ENCODE results near the gene ABHD16A.

ABHD16A gene

GRCh38 chr6:31732029-31732428 lies 28.9 kb upstream of the ABHD16A start:
- no peak for DNase-seq (ENCODE audit: low read depth in 1 of 2, low spot score in 1 of 2)

DNA sequence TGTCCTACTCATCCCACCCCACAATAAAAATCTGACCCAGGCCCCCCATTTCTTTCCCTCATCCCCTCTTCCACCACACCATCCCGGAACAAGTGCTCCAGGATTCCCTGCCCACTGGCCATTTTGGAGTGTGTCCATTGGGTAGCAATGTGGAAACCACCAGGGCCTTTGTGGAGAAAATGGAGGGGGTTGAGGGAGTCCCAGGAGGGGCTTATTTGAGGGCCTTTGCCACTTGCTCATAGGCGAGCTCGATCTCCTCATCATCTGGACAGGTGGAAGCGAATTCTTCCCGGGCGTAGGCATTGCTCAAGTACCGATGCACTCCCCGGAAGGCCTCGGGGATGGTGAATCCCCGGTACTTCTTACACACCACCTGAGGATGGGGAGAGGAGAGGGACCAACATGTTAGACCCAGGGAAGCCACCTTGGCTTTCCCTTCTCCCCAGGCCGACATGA lies 27.5 kb upstream of the ABHD16A start:
- no peak for DNase-seq (ENCODE audit: low read depth in 1 of 2, low spot score in 1 of 2)

GRCh38 chr6:31729979-31730630 lies 27.0 kb upstream of the ABHD16A start:
- DNase-seq (ENCODE audit: low read depth in 1 of 2, low spot score in 1 of 2), result peak in 1 of 2 donors; percentile 47

- peak; percentile 60 to 61 for DNase-seq (ENCODE audit: low read depth in 1 of 2, low spot score in 1 of 2)
These were observed 26.4 kb upstream of the ABHD16A start for GRCh38 chr6:31729515-31729978.

GRCh38 chr6:31728767-31729514 lies 25.8 kb upstream of the ABHD16A start, which contains the start of gene DDAH2:
TSS of gene DDAH2 (minus strand) at chr6:31729299. CDS start at chr6:31729161, 138 bp downstream.
- no peak for DNase-seq (ENCODE audit: low read depth in 1 of 2, low spot score in 1 of 2)

- DNase-seq (ENCODE audit: low read depth in 1 of 2, low spot score in 1 of 2), result no peak
These were observed 24.9 kb upstream of the ABHD16A start for GRCh38 chr6:31727717-31728671.

- DNase-seq (ENCODE audit: low read depth in 1 of 2, low spot score in 1 of 2), result no peak
These were observed 24.1 kb upstream of the ABHD16A start for GRCh38 chr6:31727034-31727716.

DNA sequence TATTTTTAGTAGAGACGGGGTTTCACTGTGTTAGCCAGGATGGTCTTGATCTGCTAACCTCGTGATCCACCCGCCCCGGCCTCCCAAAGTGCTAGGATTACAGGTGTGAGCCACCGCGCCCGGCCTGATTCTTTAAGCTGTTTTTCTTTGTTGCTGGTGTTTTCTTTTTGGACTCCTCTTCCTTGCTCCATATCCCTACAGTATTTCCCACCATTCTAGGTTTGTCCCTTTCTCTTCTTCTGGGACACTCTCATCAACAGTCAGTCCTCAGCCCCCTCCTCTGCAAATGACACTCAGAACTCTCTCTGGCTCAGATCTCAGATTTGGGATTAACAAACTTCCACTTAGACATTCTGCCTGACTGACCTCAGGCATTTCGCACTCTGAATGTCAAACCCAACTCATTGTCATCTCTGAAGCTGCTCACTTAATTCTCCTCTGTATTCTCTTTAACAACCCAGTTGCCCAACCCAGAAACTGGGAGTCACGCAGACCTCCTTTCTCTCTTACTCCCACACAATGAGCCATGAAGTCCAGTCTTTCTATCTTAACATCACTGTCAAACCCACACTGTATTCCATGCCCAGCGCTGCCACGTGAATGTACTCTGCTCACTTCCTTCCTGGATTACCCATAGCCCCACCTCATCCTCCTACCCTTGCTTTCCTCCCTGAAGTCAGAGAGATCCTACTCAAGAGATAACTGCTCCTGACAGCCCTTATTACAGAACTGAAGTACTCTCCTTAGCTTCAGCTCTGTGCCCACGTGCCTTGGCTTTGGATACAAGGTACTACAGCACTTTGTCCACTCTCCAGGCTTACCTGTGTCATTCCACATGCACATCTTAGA lies 22.6 kb upstream of the ABHD16A start:
- no peak for DNase-seq (ENCODE audit: low read depth in 1 of 2, low spot score in 1 of 2)

DNA sequence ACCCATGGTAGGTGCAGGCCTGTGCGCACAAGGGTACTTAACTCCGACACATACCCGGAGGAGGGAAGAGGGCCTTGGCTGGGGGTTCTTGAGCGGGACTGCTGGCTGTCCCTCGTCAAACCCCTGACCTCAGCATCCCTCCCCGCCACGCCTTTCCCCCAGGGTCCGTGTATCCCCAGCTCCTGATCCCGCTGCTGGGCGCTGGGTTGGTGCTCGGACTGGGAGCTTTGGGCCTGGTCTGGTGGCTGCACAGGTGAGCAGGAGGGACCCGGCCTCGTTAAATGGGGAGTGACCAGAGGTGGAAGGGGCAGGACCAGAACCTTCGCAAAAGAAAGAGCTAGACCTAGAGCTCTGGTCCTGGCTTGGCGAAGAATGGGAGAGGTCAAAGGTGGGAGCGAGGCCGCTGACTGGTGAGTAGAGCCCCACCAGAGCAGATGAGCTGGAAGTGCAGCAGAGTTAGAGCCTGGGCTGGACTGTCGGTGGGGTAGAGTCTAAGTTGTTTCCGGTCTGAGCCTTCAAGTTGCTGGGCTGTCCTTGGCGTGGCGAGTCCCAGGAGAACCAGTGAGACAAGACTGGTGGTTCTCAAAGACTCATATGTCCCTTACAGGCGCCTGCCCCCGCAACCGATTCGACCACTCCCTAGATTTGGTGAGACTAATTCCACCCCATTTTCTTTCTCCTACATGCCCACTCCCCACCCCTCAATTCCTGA lies 21.0 kb upstream of the ABHD16A start:
- no peak for DNase-seq (ENCODE audit: low read depth in 1 of 2, low spot score in 1 of 2)

DNA sequence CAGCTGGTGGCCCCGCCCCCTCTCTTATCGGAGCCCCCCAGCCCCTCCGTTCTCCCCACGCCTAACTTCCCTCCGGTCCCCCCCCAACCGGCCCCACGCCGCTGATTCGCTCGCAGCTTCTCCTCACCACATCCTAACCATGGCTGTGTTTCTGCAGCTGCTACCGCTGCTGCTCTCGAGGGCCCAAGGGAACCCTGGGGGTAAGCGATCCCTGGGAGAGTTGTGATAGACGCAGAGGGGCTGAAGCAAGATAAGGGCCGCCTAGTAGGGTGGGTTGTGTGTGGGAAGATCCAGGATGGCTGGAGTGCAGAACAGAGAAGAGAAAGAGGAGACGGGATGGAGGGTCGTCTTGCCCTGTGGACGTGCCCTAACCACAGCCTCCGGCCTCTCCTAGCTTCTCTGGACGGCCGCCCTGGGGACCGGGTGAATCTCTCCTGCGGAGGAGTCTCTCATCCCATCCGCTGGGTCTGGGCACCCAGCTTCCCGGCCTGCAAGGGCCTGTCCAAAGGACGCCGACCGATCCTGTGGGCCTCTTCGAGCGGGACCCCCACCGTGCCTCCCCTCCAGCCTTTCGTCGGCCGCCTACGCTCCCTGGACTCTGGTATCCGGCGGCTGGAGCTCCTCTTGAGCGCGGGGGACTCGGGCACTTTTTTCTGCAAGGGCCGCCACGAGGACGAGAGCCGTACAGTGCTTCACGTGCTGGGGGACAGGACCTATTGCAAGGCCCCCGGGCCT lies 20.3 kb upstream of the ABHD16A start, which contains the start of gene MPIG6B:
Gene MPIG6B (plus strand): TSS at position 129 of the 735 bp plus-strand sequence. CDS start 11 bp downstream, at position 140.
- no peak for DNase-seq (ENCODE audit: low read depth in 1 of 2, low spot score in 1 of 2)

GRCh38 chr6:31722173-31722572 lies 19.0 kb upstream of the ABHD16A start:
- DNase-seq (ENCODE audit: low read depth in 1 of 2, low spot score in 1 of 2), result no peak

DNA sequence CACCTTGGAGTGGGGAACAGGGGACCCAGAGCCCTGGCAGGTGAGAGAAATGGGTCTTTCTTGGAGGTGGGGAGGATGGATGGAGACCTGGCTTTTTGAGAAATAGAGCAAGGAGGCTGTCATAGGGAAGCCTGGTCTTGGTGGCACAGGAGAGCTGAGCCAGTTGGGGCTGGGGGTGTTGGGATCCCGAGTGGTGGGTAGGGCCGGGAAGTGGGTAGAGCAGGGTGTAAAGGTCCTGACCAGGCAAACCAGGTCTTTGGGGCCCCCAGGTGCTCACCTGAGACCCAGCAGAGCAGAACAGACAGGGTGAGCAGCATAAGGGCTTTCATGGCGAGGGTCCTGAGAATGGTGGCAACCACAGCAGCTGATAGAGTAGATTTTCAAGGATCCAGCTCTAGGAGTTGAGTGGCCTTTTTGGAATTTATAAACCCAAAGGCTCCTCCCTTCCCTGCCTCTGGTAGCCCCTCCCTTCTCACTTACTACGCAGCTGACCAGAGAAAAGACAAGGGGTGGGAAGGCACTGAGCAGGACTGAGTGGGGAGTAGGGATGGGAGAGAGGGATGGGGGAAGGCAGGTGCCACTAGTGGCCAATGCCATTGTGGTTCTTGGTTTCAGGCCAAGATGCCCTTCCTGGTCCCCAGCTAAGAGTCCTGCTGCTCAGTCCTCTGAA lies 18.4 kb upstream of the ABHD16A start, which contains the start of gene LY6G6C:
Gene LY6G6C (minus strand): TSS at position 396 of the 670 bp plus-strand sequence. CDS start 67 bp downstream, at position 329.
- DNase-seq (ENCODE audit: low read depth in 1 of 2, low spot score in 1 of 2), result no peak

- DNase-seq (ENCODE audit: low read depth in 1 of 2, low spot score in 1 of 2), result no peak
These were observed 17.2 kb upstream of the ABHD16A start for GRCh38 chr6:31720196-31720770.

- no peak for DNase-seq (ENCODE audit: low read depth in 1 of 2, low spot score in 1 of 2)
These were observed 15.9 kb upstream of the ABHD16A start for GRCh38 chr6:31719001-31719400.

DNA sequence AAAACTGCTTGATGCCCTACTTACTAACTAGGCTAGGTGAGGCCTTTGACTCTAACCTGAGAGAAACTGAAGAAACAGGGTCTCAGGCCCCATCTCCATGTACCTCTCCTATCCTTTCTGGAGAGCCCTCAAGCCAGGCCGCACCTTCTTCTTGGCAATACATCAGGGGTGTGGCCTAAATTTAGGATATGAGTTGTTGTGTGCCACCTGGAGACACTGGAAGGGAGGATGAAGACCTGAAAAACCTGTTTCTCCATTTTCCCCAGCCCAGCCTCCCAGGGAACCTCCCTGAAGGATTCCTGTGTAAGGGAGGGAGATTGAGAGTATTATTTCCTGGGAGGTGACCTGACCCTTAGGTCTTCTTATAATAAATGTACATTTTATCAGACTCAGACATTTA lies 15.1 kb upstream of the ABHD16A start:
- DNase-seq (ENCODE audit: low read depth in 1 of 2, low spot score in 1 of 2), result no peak

DNA sequence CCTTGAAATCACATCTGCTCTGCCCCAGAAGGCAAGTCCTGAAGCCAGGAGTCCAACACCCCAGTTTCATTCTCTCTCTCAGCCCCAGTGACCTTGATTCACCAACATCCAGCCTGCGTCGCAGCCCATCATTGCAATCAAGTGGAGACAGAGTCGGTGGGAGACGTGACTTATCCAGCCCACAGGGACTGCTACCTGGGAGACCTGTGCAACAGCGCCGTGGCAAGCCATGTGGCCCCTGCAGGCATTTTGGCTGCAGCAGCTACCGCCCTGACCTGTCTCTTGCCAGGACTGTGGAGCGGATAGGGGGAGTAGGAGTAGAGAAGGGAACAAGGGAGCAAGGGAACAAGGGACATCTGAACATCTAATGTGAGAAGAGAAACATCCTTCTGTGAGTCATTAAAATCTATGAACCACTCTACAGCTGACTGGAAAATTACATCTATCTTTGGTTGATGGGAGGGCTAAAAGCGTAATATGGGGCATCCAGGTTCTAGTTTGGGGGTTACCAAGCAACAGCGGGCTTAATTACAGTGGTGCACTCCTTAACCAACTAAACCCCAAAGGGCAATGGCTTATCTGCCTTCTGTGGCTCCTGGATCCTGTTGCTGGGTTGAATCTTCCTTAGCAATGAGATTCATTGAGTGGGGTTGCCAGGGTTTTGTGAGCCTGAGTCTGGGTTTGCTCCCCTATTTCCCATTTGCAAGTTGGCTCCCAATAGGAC lies 14.5 kb upstream of the ABHD16A start:
- no peak for DNase-seq (ENCODE audit: low read depth in 1 of 2, low spot score in 1 of 2)
